ENCODE measurements around the gene PLCL2.

The PLCL2 gene
- 107 to 140 reads per million in 2 donors for total RNA-seq

- peak; percentile 44 to 82 (median 67) for DNase-seq
These were observed at the start of gene PLCL2 for GRCh38 chr3:16884748-16885592. Gene PLCL2 (plus strand): TSS chr3:16884955. CDS start chr3:16885040, 85 bp downstream.

DNA sequence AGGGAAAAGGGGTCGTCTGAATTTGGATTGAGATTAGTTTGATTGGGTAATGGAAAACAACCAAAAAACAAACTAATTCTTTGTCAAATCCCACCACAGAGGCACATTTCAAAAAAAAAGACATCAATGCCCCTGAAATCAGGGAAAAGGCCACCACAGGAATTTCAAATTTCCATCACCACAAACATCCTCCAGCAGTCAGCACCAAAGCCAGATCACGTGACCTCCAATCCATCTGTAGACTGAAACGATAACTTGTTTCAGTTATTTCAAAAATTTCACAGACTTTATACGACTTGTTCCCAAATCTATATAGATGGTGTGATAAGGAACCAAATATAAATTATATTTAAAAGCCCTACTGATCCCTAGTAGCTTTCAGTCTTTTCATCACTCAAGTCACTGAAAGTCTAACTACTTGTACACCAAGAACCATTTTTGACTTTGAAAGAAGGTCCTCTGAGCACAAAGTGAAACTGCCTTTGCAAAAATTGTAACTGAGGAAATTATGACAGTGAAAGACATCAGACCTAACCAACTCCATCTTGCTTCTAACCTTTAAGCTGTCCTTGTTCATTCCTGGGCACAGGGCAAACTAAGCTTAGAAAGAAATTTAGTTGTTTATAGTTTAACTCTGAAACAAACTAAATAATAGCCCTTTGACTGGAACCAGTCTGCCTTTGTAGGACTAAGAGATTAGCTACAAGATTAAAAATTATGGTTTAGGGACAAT lies 48.1 kb upstream of the PLCL2 start:
- no peak for DNase-seq

DNA sequence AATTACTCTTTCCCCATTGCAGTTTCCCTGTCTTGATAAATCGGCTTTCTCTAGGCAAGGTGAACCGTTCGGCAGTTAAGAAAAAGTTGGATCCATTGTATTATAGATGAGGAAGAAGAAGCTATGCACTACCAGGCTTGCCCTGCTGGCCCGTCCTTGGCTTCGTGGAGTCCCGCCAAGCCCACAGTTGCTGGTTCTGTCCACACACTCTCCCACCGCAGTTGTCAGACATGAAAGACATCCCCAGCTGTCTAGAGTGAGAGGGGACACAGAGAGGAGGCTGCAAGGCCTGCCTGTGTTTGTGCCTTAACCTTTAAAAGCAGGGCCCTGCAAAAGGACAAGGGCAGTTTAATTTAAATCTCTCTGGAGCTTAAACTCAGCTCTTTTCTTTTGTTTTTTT lies 47.2 kb upstream of the PLCL2 start:
- DNase-seq: no peak

GRCh38 chr3:16838561-16838960 lies 46.2 kb upstream of the PLCL2 start:
- DNase-seq: no peak

GRCh38 chr3:16839271-16840100 lies 45.3 kb upstream of the PLCL2 start:
- no peak for DNase-seq

- DNase-seq: no peak
These were observed 44.7 kb upstream of the PLCL2 start for GRCh38 chr3:16840101-16840424.

GRCh38 chr3:16841041-16841753 lies 43.6 kb upstream of the PLCL2 start:
- DNase-seq: peak in 1 of 5 experiments; percentile 37

DNA sequence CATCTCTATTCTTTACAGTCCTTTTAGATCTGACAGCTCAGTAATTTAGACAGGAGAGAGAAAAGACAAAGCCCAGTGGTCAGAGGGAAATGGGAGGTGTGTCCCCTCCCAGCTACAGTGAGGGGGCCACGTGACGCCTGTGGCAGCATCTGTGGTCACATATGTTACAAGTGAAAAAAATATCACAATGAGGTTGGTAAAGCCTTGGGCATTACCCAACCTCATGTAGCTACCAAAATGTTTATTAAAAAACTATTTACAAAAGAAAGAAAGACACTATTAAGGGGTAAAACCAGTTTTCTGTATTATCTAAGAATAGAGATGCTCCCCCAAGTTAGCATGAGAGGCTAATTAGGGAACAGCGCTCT lies 42.9 kb upstream of the PLCL2 start:
- DNase-seq: peak in 3 of 5 experiments; percentile 29 to 89 (median 69)

GRCh38 chr3:16842272-16843270 lies 42.2 kb upstream of the PLCL2 start:
- peak; percentile 23 to 96 (median 59) for DNase-seq

DNA sequence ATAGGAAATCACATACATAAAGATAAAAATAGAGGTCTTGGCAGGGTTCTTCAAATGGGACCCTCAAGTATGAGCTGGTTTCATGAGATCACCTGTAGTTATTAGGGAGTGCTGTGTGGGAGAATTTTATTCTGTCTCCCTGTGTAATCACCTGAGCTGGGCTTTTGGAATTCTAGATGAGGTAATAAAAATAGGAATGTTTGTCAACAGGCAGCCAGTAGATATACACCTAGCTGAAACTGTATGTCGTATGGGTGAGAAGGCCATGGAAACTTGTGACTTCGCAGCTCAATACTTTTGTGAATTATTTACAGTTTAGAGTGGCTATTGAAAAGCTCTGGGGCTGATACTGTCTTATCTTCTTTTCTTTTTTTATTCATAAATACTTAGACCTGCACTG lies 40.5 kb upstream of the PLCL2 start:
- no peak for DNase-seq

DNA sequence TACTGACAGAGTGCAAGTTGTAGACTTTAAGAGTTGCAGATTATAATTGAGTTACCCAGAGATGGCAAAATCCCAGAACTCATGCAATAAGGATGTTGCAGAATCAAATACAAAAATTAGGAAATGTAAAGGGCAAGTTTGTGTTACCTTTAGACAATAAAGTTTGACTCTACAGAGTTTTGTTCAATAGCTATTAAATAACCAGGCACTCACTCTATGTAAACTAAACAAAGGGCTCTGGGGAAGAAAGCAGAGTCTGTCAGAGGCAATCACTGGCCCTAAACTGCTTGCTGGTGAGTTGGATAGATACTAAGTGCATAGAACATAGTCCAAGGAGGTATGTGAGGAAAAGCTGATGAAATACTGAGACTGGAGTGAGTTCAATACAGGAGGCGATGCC lies 40.0 kb upstream of the PLCL2 start:
- no peak for DNase-seq

- DNase-seq: no peak
These were observed 38.2 kb upstream of the PLCL2 start for GRCh38 chr3:16846373-16847080.

DNA sequence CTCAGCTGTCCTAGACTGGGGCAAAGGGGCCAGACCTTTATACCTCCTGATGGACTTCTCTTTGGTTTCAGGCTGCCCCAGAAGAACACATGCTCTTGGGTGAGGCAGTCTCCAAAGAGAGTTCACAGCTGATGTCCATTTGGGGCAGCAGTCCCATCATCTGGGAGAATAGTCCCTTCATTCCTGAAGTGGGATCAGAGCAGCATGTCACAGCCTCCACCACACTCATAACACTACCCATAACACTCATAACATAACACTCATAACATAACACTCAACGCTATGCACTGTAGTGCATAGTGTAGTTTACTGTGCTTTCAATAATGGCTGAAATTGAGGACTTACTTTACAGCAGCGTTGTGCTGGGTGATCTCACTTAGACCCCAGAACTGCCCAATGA lies 36.7 kb upstream of the PLCL2 start:
- peak in 1 of 5 experiments; percentile 73 for DNase-seq

GRCh38 chr3:16849229-16849628 lies 35.5 kb upstream of the PLCL2 start:
- DNase-seq: peak in 4 of 5 experiments; percentile 45 to 88 (median 50)

DNA sequence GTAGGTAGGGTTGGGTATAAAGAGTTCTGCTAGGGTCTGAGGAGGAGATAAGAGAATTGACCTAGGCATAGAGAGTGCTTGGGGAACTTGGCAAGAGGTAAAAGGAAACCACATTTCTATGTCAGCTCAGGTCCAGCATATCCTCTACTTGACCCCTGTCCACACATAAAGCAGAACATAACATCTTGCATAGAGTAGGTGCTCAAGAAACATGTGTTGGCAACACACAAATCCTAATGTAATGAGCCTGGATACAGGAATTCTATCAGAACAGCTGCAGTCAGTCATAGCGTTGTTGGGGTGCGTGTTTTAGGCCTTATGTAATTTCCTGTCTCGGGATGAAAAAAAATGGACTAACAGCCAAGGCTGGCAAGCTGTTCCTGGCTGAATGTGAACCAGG lies 35.0 kb upstream of the PLCL2 start:
- DNase-seq: no peak

DNA sequence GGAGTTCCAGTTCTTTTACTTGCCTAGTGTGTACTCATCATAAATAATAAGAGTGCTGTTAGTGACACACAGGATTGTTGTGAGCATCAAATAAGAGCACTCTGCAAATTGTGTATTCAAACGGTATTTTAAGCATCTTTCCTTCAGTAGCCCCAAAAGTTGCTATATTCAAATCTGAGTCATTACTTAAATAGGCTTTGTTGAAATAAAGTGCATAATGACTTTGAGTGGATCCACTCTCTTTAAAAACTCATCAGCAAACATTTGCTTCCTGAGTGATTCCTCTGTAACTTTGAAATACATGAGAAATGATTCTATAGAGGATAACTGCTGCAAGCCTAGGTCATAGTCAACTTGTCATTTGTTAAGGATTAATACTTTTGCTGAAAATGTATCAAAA lies 29.3 kb upstream of the PLCL2 start:
- DNase-seq: no peak

DNA sequence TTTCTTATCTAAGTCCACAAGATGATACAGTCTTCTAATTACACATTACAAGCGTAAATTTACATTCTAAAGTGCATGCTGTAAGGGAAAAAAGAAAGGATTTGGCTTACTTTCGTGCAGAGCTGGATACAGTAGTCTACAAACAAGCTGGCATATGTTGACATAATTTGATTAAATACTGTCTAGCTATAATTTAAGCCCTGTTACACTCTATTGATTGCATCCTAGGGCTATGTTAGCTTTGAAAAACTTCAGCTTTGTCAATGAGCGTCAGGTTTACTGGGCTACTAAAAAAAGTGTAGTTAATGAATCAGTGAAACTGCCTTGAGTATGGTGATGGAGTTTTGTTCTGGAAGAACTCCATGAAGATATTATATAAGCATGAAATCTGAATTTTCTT lies 24.5 kb upstream of the PLCL2 start:
- no peak for DNase-seq

- no peak for DNase-seq
These were observed 23.3 kb upstream of the PLCL2 start for GRCh38 chr3:16861432-16861831.

GRCh38 chr3:16864610-16865313 lies 20.0 kb upstream of the PLCL2 start:
- DNase-seq: no peak

- DNase-seq: no peak
These were observed 19.4 kb upstream of the PLCL2 start for GRCh38 chr3:16865335-16865734.
